SK-N-SH treated with all-trans-retinoic acid at 6 μM for 48 hours (cell line): ENCODE data around the gene GNAI1.

Experiments
- ATAC-seq: fragments of 200-7000 bp; cut with Tn5 transposase; 3 replicates; pipeline ENCODE4 v1.9.1; 2020; ENCODE audit warnings: mild to moderate bottlenecking, moderate library complexity
- ARNTL ChIP-seq: fragments of 450-650 bp; formaldehyde crosslinking; IDR thresholded peaks from 2 replicates; pipeline ENCODE4 v1.5.0; 2020; ENCODE audit warnings: low read depth, mild to moderate bottlenecking, moderate library complexity, borderline replicate concordance
- BACH2 ChIP-seq: fragments of 250-450 bp; sonication (Bioruptor Pico); IDR thresholded peaks from 2 replicates; pipeline ENCODE4 v1.9.0; 2021; ENCODE audit warnings: mild to moderate bottlenecking, borderline replicate concordance
- CSDC2 ChIP-seq: fragments of 250-450 bp; sonication (Bioruptor Pico); IDR thresholded peaks from 2 replicates; pipeline ENCODE4 v1.5.0; 2020; ENCODE audit warnings: mild to moderate bottlenecking, moderate library complexity
- CSRNP3 ChIP-seq: fragments of 250-450 bp; sonication (Bioruptor Pico); IDR thresholded peaks from 2 replicates; pipeline ENCODE4 v1.5.1; 2021; ENCODE audit warnings: mild to moderate bottlenecking, moderate library complexity
- ESRRG ChIP-seq: fragments of 250-450 bp; sonication (Bioruptor Pico); IDR thresholded peaks from 2 replicates; pipeline ENCODE4 v1.6.1; 2021; ENCODE audit warnings: mild to moderate bottlenecking
- GLIS3 ChIP-seq: fragments of 250-450 bp; sonication (Bioruptor Pico); IDR thresholded peaks from 2 replicates; pipeline ENCODE4 v1.5.0; 2020; ENCODE audit warnings: mild to moderate bottlenecking, moderate library complexity
- OSR1 ChIP-seq: fragments of 250-450 bp; sonication (Bioruptor Pico); IDR thresholded peaks from 2 replicates; pipeline ENCODE4 v1.8.0; 2022; ENCODE audit warnings: moderate library complexity, mild to moderate bottlenecking, inconsistent platforms
- PPARA ChIP-seq: fragments of 250-450 bp; sonication (Bioruptor Pico); IDR thresholded peaks from 2 replicates; pipeline ENCODE4 v1.5.0; 2020; ENCODE audit warnings: mild to moderate bottlenecking, borderline replicate concordance
- RARB ChIP-seq: fragments of 250-450 bp; sonication (Bioruptor Pico); IDR thresholded peaks from 2 replicates; pipeline ENCODE4 v1.8.0; 2021; ENCODE audit warnings: mild to moderate bottlenecking, moderate library complexity
- TCF4 ChIP-seq: fragments of 250-450 bp; sonication (Bioruptor Pico); IDR thresholded peaks from 2 replicates; pipeline ENCODE4 v1.8.0; 2021; ENCODE audit warnings: mild to moderate bottlenecking, moderate library complexity, borderline replicate concordance
- TOX ChIP-seq: fragments of 250-450 bp; sonication (Bioruptor Pico); IDR thresholded peaks from 2 replicates; pipeline ENCODE4 v1.8.0; 2021; ENCODE audit warnings: mild to moderate bottlenecking, moderate library complexity, borderline replicate concordance
- TSHZ2 ChIP-seq: fragments of 250-450 bp; sonication (Bioruptor Pico); IDR thresholded peaks from 2 replicates; pipeline ENCODE4 v1.5.0; 2020; ENCODE audit warnings: mild to moderate bottlenecking, moderate library complexity
- ZFP3 ChIP-seq: fragments of 250-450 bp; sonication (Bioruptor Pico); IDR thresholded peaks from 2 replicates; pipeline ENCODE4 v1.5.0; 2020; ENCODE audit warnings: mild to moderate bottlenecking, moderate library complexity
- ZFP30 ChIP-seq: fragments of 450-650 bp; formaldehyde crosslinking; IDR thresholded peaks from 2 replicates; pipeline ENCODE4 v1.5.0; 2022; ENCODE audit warnings: mild to moderate bottlenecking, moderate library complexity
- ZNF565 ChIP-seq: fragments of 450-650 bp; formaldehyde crosslinking; conservative IDR thresholded peaks from 2 replicates; pipeline ENCODE4 v1.5.0; 2020; ENCODE audit warnings: low read depth, mild to moderate bottlenecking, moderate library complexity
- ZNF70 ChIP-seq: fragments of 450-650 bp; formaldehyde crosslinking; IDR thresholded peaks from 2 replicates; pipeline ENCODE4 v1.5.0; 2020; ENCODE audit warnings: mild to moderate bottlenecking, moderate library complexity
- ZNF8 ChIP-seq: fragments of 450-650 bp; formaldehyde crosslinking; IDR thresholded peaks from 2 replicates; pipeline ENCODE4 v1.5.0; 2020; ENCODE audit warnings: mild to moderate bottlenecking, moderate library complexity
- TF ChIP-seq, protein P1 (sequence below): fragments of 250-450 bp; sonication (Bioruptor Pico); IDR thresholded peaks from 2 replicates; pipeline ENCODE4 v1.5.1; 2020; ENCODE audit warnings: low read depth, mild to moderate bottlenecking, moderate library complexity
- TF ChIP-seq, protein P2 (sequence below): fragments of 250-450 bp; sonication (Bioruptor Pico); IDR thresholded peaks from 2 replicates; pipeline ENCODE4 v1.8.0; 2020; ENCODE audit warnings: mild to moderate bottlenecking, moderate library complexity, borderline replicate concordance
- TF ChIP-seq, protein P3 (sequence below): fragments of 250-450 bp; sonication (Bioruptor Pico); IDR thresholded peaks from 2 replicates; pipeline ENCODE4 v1.8.0; 2021; ENCODE audit warnings: low read depth, mild to moderate bottlenecking, moderate library complexity, borderline replicate concordance

The GNAI1 gene

GRCh38 chr7:80114159-80114558 lies 20.5 kb upstream of the GNAI1 start (continued):
- TF ChIP-seq ZNF565 (CRISPR knock-in tag) (no peak), CSRNP3 (CRISPR knock-in tag) (no peak), ZFP3 (CRISPR knock-in tag) (no peak)

DNA sequence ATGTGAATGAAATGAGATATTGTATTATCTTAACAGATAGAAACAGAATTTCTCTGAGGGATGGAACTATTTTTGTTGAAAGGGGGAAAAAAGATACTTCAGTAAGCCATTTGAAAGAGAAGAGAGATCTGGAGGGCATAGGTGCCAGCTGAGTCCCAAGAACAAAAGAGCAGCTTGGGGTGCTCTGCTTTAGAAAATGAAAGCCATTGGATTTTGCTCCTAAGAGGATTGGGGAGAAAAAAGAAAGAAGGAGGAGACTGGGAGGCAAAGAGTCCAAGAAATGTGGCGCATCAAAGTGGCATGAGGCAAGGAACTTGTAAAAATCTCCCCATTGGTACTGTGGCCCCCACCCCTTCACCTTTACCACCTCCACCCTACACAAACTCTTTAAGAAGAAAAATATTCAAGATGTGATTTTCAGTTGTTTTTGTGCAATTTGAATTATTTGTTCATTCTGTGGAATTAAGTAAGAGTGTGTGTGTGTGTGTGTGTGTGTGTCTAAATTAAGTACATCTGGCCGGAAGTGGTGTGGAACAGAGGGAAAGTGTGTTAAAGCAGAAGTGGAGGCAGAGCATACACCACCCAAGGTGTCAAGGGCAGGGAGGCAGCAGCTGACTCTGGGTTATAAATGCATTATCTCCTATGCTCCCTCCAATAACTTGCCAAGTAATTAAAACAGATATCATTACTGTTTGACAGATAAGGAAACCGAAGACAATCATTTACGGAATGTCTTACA lies 9.9 kb upstream of the GNAI1 start:
- TF ChIP-seq ZNF8 = no peak
- TF ChIP-seq TCF4 = no peak
- no peak for TF ChIP-seq PPARA
- no peak for TF ChIP-seq OSR1
- no peak for TF ChIP-seq GLIS3 (CRISPR knock-in tag)
- TF ChIP-seq, protein P1, sequence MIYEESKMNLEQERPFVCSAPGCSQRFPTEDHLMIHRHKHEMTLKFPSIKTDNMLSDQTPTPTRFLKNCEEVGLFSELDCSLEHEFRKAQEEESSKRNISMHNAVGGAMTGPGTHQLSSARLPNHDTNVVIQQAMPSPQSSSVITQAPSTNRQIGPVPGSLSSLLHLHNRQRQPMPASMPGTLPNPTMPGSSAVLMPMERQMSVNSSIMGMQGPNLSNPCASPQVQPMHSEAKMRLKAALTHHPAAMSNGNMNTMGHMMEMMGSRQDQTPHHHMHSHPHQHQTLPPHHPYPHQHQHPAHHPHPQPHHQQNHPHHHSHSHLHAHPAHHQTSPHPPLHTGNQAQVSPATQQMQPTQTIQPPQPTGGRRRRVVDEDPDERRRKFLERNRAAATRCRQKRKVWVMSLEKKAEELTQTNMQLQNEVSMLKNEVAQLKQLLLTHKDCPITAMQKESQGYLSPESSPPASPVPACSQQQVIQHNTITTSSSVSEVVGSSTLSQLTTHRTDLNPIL (CRISPR knock-in tag) = no peak
- no peak for TF ChIP-seq BACH2
- ATAC-seq = no peak

- 0 out of 3 replicates have a peak, but pooled peaks have one; percentile 20 for ATAC-seq
- TF ChIP-seq, protein P2, sequence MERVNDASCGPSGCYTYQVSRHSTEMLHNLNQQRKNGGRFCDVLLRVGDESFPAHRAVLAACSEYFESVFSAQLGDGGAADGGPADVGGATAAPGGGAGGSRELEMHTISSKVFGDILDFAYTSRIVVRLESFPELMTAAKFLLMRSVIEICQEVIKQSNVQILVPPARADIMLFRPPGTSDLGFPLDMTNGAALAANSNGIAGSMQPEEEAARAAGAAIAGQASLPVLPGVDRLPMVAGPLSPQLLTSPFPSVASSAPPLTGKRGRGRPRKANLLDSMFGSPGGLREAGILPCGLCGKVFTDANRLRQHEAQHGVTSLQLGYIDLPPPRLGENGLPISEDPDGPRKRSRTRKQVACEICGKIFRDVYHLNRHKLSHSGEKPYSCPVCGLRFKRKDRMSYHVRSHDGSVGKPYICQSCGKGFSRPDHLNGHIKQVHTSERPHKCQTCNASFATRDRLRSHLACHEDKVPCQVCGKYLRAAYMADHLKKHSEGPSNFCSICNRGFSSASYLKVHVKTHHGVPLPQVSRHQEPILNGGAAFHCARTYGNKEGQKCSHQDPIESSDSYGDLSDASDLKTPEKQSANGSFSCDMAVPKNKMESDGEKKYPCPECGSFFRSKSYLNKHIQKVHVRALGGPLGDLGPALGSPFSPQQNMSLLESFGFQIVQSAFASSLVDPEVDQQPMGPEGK = no peak
- no peak for TF ChIP-seq CSRNP3 (CRISPR knock-in tag)
- TF ChIP-seq, all 23 proteins: peak for 0
Measured at GRCh38 chr7:80127412-80128160, 7.0 kb upstream of the GNAI1 start.

- ATAC-seq = no peak
- TF ChIP-seq BACH2 (no peak), CSDC2 (CRISPR knock-in tag) (no peak), RARB (CRISPR knock-in tag) (no peak), TSHZ2 (CRISPR knock-in tag) (no peak), TOX (CRISPR knock-in tag) (no peak), ZFP30 (no peak), ESRRG (CRISPR knock-in tag) (no peak), ARNTL (CRISPR knock-in tag) (no peak), ZNF565 (CRISPR knock-in tag) (no peak), ZNF70 (no peak), CSRNP3 (CRISPR knock-in tag) (no peak)
- TF ChIP-seq, protein P2 = no peak
- TF ChIP-seq, protein P3, sequence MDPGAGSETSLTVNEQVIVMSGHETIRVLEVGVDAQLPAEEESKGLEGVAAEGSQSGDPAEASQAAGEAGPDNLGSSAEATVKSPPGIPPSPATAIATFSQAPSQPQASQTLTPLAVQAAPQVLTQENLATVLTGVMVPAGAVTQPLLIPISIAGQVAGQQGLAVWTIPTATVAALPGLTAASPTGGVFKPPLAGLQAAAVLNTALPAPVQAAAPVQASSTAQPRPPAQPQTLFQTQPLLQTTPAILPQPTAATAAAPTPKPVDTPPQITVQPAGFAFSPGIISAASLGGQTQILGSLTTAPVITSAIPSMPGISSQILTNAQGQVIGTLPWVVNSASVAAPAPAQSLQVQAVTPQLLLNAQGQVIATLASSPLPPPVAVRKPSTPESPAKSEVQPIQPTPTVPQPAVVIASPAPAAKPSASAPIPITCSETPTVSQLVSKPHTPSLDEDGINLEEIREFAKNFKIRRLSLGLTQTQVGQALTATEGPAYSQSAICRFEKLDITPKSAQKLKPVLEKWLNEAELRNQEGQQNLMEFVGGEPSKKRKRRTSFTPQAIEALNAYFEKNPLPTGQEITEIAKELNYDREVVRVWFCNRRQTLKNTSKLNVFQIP (CRISPR knock-in tag) = no peak
Measured at GRCh38 chr7:80128918-80129317, 5.7 kb upstream of the GNAI1 start.
